ENCODE measurements around the gene SP5. TPM values are rescaled to one million over a fixed set of nuclear protein-coding genes. Genes with fewer than 3 reads are reported as not detected.
"Not testable (repeated sequence)": the region's sequence is repeated elsewhere in the genome, so short reads cannot be mapped to it uniquely, and the experiment has no call there.

Gene SP5
- 1.8 TPM for total RNA-seq (ENCODE audit: unreplicated experiment)
- long read RNA-seq: 0 reads

DNA sequence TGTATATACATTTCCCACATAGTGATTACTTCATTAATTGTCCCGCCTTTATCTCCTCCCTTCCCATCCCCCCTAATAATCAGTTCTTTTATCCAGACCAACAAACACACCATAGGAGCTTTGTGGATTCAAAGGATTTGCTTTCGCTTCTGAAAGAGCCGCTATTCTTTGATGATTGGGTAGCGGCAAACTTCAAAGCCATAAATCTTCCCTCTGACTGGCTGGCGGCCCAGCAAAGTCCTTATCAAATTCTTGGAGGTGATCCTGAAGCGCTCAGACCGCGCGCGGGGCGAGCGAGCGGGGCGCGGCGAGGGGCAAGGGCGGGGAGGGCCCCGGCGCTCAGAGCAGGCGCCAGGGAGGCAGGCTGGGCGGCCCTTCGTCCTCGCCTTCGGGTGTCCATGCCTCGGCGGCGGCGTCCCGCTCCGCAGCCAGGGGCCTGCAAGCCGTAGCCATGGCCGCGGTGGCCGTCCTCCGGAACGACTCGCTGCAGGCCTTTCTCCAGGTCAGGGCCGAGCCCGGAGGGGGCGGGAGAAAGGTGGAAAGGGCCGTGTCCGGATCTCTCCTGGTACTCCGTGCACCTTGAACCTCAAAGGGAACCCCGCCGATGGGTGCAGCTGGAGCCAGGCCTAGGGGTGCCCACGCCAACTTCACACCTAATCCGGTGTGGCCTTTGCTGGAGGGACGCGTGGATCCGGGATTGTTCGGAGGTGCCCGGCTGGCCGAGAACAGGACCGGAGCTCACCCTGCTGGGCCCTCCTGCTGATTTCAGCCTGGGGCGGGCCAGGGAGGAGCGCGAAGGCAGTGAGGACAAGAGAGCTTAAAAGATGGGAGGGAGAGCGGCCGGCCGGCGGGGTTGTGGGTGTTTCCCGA, at the start of gene SP5:
TSS of gene SP5 (plus strand) at position 276 of the 870 bp plus-strand sequence. CDS start at position 452, 176 bp downstream.
- H3K27me3 Mint-ChIP-seq (ENCODE audit: unreplicated experiment): peaks cover 31% of the 10 kb centered on the region
- peaks cover 7% of the 10 kb centered on the region for H3K9me3 Mint-ChIP-seq (ENCODE audit: unreplicated experiment)
- H3K36me3 Mint-ChIP-seq (ENCODE audit: unreplicated experiment): peaks cover 5% of the 10 kb centered on the region
- peak within 1 kb of the TSS; percentile 79 for H3K4me3 Mint-ChIP-seq (ENCODE audit: unreplicated experiment)
- DNase-seq: peak; percentile 66
- TF ChIP-seq, protein P1, sequence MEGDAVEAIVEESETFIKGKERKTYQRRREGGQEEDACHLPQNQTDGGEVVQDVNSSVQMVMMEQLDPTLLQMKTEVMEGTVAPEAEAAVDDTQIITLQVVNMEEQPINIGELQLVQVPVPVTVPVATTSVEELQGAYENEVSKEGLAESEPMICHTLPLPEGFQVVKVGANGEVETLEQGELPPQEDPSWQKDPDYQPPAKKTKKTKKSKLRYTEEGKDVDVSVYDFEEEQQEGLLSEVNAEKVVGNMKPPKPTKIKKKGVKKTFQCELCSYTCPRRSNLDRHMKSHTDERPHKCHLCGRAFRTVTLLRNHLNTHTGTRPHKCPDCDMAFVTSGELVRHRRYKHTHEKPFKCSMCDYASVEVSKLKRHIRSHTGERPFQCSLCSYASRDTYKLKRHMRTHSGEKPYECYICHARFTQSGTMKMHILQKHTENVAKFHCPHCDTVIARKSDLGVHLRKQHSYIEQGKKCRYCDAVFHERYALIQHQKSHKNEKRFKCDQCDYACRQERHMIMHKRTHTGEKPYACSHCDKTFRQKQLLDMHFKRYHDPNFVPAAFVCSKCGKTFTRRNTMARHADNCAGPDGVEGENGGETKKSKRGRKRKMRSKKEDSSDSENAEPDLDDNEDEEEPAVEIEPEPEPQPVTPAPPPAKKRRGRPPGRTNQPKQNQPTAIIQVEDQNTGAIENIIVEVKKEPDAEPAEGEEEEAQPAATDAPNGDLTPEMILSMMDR (IDR thresholded peaks at IDR 0.05; ENCODE audit: partially characterized antibody, unreplicated experiment): no peak
- H3K4me1 Mint-ChIP-seq (ENCODE audit: low read depth, unreplicated experiment): peaks cover 14% of the 10 kb centered on the region
- no peak within 1 kb of the TSS for H3K27ac Mint-ChIP-seq (ENCODE audit: unreplicated experiment)

DNA sequence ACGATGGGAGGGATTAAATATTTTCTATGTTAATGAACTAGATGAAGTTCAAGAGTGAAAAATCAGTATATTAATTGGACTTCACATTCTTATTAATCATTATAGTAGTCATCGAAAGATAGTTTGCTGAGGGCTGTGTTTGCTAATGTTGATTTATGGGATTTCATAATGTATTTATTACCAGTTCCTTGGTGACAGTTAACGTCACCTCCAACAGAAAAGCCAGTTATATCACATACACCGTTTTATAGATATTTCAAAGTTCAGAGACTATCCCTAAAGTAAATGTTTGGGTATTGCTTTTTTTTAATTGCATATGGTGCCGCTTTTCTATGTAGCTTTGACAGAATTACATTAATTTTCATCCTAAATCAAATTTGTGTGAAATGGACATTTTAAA, 49.4 kb upstream of the SP5 start:
- Mint-ChIP-seq H3K4me3 (ENCODE audit: unreplicated experiment) (no peak overlapping the region), H3K36me3 (ENCODE audit: unreplicated experiment) (no peaks in the 10 kb centered on the region), H3K4me1 (ENCODE audit: low read depth, unreplicated experiment) (no peaks in the 10 kb centered on the region), H3K27ac (ENCODE audit: unreplicated experiment) (no peak overlapping the region), H3K27me3 (ENCODE audit: unreplicated experiment) (peaks cover 5% of the 10 kb centered on the region), H3K9me3 (ENCODE audit: unreplicated experiment) (peaks cover 2% of the 10 kb centered on the region)
- TF ChIP-seq, protein P1 (IDR thresholded peaks at IDR 0.05; ENCODE audit: partially characterized antibody, unreplicated experiment): no peak
- no peak for DNase-seq

DNA sequence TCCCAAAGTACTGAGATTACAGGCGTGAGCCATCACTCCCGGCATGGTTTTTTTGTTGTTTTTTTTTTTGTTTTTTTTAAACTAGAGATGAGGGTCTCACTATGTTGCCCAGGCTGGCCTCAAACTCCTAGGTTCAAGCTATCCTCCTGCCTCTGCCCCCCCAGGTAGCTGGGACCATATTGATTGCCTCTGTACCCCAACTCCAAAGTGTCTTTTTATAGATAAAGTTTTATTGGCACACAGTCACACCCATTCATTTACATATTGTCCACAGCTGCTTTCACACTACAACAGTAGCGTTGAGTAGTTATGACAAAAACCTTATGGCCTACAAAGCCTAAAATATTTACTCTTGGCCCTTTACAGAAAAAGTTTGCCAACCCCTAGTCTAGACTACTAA, 45.2 kb upstream of the SP5 start:
- no peak for DNase-seq
- TF ChIP-seq, protein P1 (IDR thresholded peaks at IDR 0.05; ENCODE audit: partially characterized antibody, unreplicated experiment): no peak
- Mint-ChIP-seq H3K27ac (ENCODE audit: unreplicated experiment) (no peak overlapping the region), H3K4me3 (ENCODE audit: unreplicated experiment) (no peak overlapping the region), H3K27me3 (ENCODE audit: unreplicated experiment) (peaks cover 2% of the 10 kb centered on the region), H3K4me1 (ENCODE audit: low read depth, unreplicated experiment) (no peaks in the 10 kb centered on the region), H3K36me3 (ENCODE audit: unreplicated experiment) (no peaks in the 10 kb centered on the region), H3K9me3 (ENCODE audit: unreplicated experiment) (peaks cover 2% of the 10 kb centered on the region)

DNA sequence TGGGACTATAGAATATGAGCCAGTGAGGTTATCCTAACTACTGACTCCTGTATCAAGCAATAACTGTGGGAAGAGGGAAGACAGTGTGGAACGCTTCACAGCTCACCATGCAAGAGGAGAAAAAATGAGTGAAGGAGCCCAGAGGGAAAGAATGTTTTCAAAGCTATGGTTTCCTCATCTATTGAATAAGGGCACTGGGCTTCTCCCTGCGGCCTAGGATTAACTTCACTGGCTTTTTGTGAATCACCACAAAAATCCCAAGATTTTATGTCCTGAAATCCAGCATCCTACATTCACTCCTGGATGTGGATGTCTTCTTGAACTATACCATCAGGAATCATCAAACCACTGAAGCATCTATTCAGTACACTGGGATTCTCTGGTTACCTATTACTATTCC, 44.5 kb upstream of the SP5 start:
- H3K4me1 Mint-ChIP-seq (ENCODE audit: low read depth, unreplicated experiment): no peaks in the 10 kb centered on the region
- DNase-seq: no peak
- H3K27ac Mint-ChIP-seq (ENCODE audit: unreplicated experiment): no peak overlapping the region
- no peaks in the 10 kb centered on the region for H3K9me3 Mint-ChIP-seq (ENCODE audit: unreplicated experiment)
- TF ChIP-seq, protein P1 (IDR thresholded peaks at IDR 0.05; ENCODE audit: partially characterized antibody, unreplicated experiment): no peak
- no peaks in the 10 kb centered on the region for H3K36me3 Mint-ChIP-seq (ENCODE audit: unreplicated experiment)
- no peak overlapping the region for H3K4me3 Mint-ChIP-seq (ENCODE audit: unreplicated experiment)
- H3K27me3 Mint-ChIP-seq (ENCODE audit: unreplicated experiment): no peaks in the 10 kb centered on the region

DNA sequence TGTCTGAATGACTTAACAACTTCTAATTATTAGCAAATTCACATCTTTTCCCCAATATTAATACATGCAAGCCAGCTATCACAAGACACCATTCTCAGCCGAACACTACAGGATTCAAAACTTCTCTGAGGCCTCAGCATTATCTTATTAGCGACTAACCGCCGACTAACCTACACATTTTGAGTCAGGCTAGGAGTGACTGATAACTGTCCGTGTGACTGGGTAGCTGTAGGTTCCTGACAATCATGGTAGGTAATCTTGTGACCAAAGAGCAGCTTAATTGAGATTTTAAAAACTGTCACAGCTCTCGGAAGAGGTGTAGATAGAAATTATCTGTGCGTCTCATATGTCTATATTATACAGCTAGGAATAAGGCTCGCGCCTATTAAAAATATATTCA, 44.1 kb upstream of the SP5 start:
- DNase-seq: no peak
- H3K36me3 Mint-ChIP-seq (ENCODE audit: unreplicated experiment): no peaks in the 10 kb centered on the region
- TF ChIP-seq, protein P1 (IDR thresholded peaks at IDR 0.05; ENCODE audit: partially characterized antibody, unreplicated experiment): no peak
- no peaks in the 10 kb centered on the region for H3K4me1 Mint-ChIP-seq (ENCODE audit: low read depth, unreplicated experiment)
- H3K9me3 Mint-ChIP-seq (ENCODE audit: unreplicated experiment): no peaks in the 10 kb centered on the region
- no peak overlapping the region for H3K4me3 Mint-ChIP-seq (ENCODE audit: unreplicated experiment)
- H3K27me3 Mint-ChIP-seq (ENCODE audit: unreplicated experiment): no peaks in the 10 kb centered on the region
- H3K27ac Mint-ChIP-seq (ENCODE audit: unreplicated experiment): no peak overlapping the region

DNA sequence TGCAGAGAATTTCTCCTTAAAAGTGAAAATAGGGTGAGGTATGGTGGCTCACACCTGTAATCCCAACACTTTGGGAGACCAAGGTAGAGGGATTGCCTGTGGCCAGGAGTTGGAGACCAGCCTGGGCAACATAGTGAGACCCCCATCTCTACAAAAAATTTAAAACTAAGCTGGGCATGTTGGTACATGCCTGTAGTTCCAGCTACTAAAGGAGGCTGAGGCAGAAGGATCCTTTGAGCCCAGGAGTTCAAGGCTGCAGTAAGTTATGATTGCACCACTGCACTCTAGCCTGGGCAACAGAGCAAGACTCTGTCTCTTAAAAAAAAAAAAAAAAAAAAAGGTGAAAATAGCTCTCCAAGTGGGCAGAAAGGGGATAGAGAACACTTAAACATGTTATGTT, 40.9 kb upstream of the SP5 start:
- H3K4me3 Mint-ChIP-seq (ENCODE audit: unreplicated experiment); H3K36me3 Mint-ChIP-seq (ENCODE audit: unreplicated experiment); H3K27ac Mint-ChIP-seq (ENCODE audit: unreplicated experiment); H3K9me3 Mint-ChIP-seq (ENCODE audit: unreplicated experiment); H3K27me3 Mint-ChIP-seq (ENCODE audit: unreplicated experiment); DNase-seq; H3K4me1 Mint-ChIP-seq (ENCODE audit: low read depth, unreplicated experiment): not testable (repeated sequence)
